A673 (cell line): ENCODE data around the gene PRPF40B. TPM values are rescaled to one million over a fixed set of nuclear protein-coding genes. Genes with fewer than 3 reads are reported as not detected.

ENCODE experiments used
- BruUV-seq: library from RNA; stranded (reverse); fragments of 400-500 nt; replicated peaks from 2 replicates; lab custom pipeline; 2021; lab: Mats Ljungman, UMichigan
- CTCF ChIA-PET: fragments of 300-600 bp; sonication (Branson Sonifier 250); formaldehyde crosslinking; loops from one replicate; lab custom pipeline; 2022; ENCODE audit warnings: antibody characterized with exemption; lab: Charles Lee
- POLR2A ChIA-PET: fragments of 300-600 bp; sonication (Branson Sonifier 250); formaldehyde crosslinking; loops from one replicate; lab custom pipeline; 2022; ENCODE audit warnings: antibody characterized with exemption; ENCODE audit not compliant: low non-redundant PET; lab: Charles Lee
- DNase-seq: peaks from one replicate; pipeline ENCODE4 v3.0.0-alpha.2; 2015; ENCODE audit warnings: low spot score
- H3K27ac ChIP-seq: fragments of 200-600 bp; sonication (generic); 2 replicates; pipeline ENCODE4 v1.5.1; 2016; ENCODE audit warnings: mixed run types, low read depth, mild to moderate bottlenecking, mixed read lengths, antibody characterized with exemption, low read length; ENCODE audit not compliant: poor library complexity, severe bottlenecking
- H3K27me3 ChIP-seq: fragments of 200-600 bp; sonication (generic); replicated peaks from 2 replicates; pipeline ENCODE4 v1.6.1; 2017; ENCODE audit warnings: mixed run types, low read depth, mild to moderate bottlenecking, mixed read lengths, antibody characterized with exemption, low read length; ENCODE audit not compliant: insufficient read depth, poor library complexity
- H3K36me3 ChIP-seq: fragments of 200-600 bp; sonication (generic); 2 replicates; pipeline ENCODE4 v1.6.1; 2016; ENCODE audit warnings: mixed run types, mild to moderate bottlenecking, mixed read lengths, antibody characterized with exemption, low read length; ENCODE audit not compliant: insufficient read depth, poor library complexity, severe bottlenecking
- H3K4me1 ChIP-seq: fragments of 200-600 bp; sonication (generic); 2 replicates; pipeline ENCODE4 v1.6.1; 2017; ENCODE audit warnings: mixed run types, mild to moderate bottlenecking, mixed read lengths, antibody characterized with exemption, low read length; ENCODE audit not compliant: insufficient read depth, poor library complexity, severe bottlenecking
- H3K4me3 ChIP-seq: fragments of 200-600 bp; sonication (generic); 2 replicates; pipeline ENCODE4 v1.5.1; 2016; ENCODE audit warnings: low read depth, mixed run types, mild to moderate bottlenecking, mixed read lengths, low read length; ENCODE audit not compliant: poor library complexity, severe bottlenecking
- H3K9me3 ChIP-seq: fragments of 200-600 bp; sonication (generic); 2 replicates; pipeline ENCODE4 v1.6.1; 2016; ENCODE audit warnings: mixed run types, low read depth, mild to moderate bottlenecking, mixed read lengths, antibody characterized with exemption, low read length; ENCODE audit not compliant: poor library complexity, severe bottlenecking
- CTCF ChIP-seq: fragments of 300-800, 200-600 bp; sonication (generic); conservative IDR thresholded peaks from 2 replicates; pipeline ENCODE4 v1.5.1; 2017; ENCODE audit warnings: low read depth, mild to moderate bottlenecking, antibody characterized with exemption, low read length, moderate library complexity, mixed read lengths
- EZH2 ChIP-seq: fragments of 200-600 bp; sonication (generic); IDR thresholded peaks from 2 replicates; pipeline ENCODE4 v1.6.1; 2017; ENCODE audit warnings: borderline replicate concordance, low read depth, mild to moderate bottlenecking, mixed read lengths, antibody characterized with exemption, low read length; ENCODE audit not compliant: poor library complexity, severe bottlenecking
- intact Hi-C: fragments of 100-400 bp; cut with micrococcal nuclease; formaldehyde crosslinking; loops from one replicate; pipeline ENCODE4 v1.10.0; 2022; ENCODE audit not compliant: unreplicated experiment
- total RNA-seq: library from RNA; stranded (reverse); gene quantifications from 2 replicates; pipeline ENCODE4 v1.2.3, GENCODE V29; 2021

The PRPF40B gene
- total RNA-seq, 1 experiment from 2014 or later, result 14.0 TPM

- no peak for TF ChIP-seq CTCF
- TF ChIP-seq EZH2, result no peak
- no peak for DNase-seq
- Histone ChIP-seq H3K36me3 (peaks cover 23% of the 10 kb centered on the region), H3K9me3 (no peaks in the 10 kb centered on the region), H3K4me1 (peaks cover 6% of the 10 kb centered on the region), H3K4me3 (no peak overlapping the region), H3K27ac (no peak overlapping the region), H3K27me3 (no peaks in the 10 kb centered on the region)
- BruUV-seq, result no TSS peak
- CTCF ChIA-PET, result no interaction called here
- POLR2A ChIA-PET, result interaction anchor here (0.6 kb wide), 1 partner anchor 148 kb away, joined by 15 read pairs; no protein-coding TSS in a partner anchor
- intact Hi-C loops, result no loop called here
These were observed 19.0 kb downstream of the PRPF40B start for GRCh38 chr12:49642370-49642802.

- no peaks in the 10 kb centered on the region for H3K27me3 ChIP-seq
- DNase-seq, result no peak
- no TSS peak for BruUV-seq
- intact Hi-C loops, result no loop called here
- no peak overlapping the region for H3K4me3 ChIP-seq
- no peak for TF ChIP-seq EZH2
- no peak for TF ChIP-seq CTCF
- CTCF ChIA-PET, result interaction anchor here (1.7 kb wide), 1 partner anchor 196 kb away, joined by 4 read pairs; no protein-coding TSS in a partner anchor
- no peaks in the 10 kb centered on the region for H3K9me3 ChIP-seq
- POLR2A ChIA-PET, result interaction anchor here (0.6 kb wide), 1 partner anchor 40 kb away, joined by 3 read pairs; no protein-coding TSS in a partner anchor
- H3K4me1 ChIP-seq, result peaks cover 9% of the 10 kb centered on the region
- peaks cover 23% of the 10 kb centered on the region for H3K36me3 ChIP-seq
- no peak overlapping the region for H3K27ac ChIP-seq
These were observed 19.8 kb downstream of the PRPF40B start for GRCh38 chr12:49643135-49643534.

GRCh38 chr12:49643961-49644619 is 20.7 kb downstream of the PRPF40B start:
- TF ChIP-seq EZH2, result no peak
- TF ChIP-seq CTCF, result no peak
- ChIA-PET CTCF (interaction anchor here (0.6 to 2.0 kb wide), 3 partner anchors 61 to 195 kb away, joined by 4 to 6 read pairs (median 5); partner anchors contain the start of gene TMBIM6), POLR2A (interaction anchor here (0.6 kb wide), 2 partner anchors 41 to 151 kb away, joined by 3 to 6 read pairs; no protein-coding TSS in a partner anchor)
- no peaks in the 10 kb centered on the region for H3K27me3 ChIP-seq
- H3K4me3 ChIP-seq, result no peak overlapping the region
- intact Hi-C loops, result loop anchor here (1.0 to 2.0 kb wide), 3 partner anchors 63 to 135 kb away; partner anchors contain the start of gene FMNL3
- peaks cover 29% of the 10 kb centered on the region for H3K36me3 ChIP-seq
- no TSS peak for BruUV-seq
- H3K4me1 ChIP-seq, result peaks cover 9% of the 10 kb centered on the region
- no peaks in the 10 kb centered on the region for H3K9me3 ChIP-seq
- no peak for DNase-seq
- H3K27ac ChIP-seq, result no peak overlapping the region
